ENCODE results near the gene LFNG. TPM values are rescaled to one million over a fixed set of nuclear protein-coding genes. Genes with fewer than 3 reads are reported as not detected.

The LFNG gene
- total RNA-seq, 5 donors from 2014 or later (not counting 1 experiment from before 2014, with no cell fraction given) = 110 to 198 (median 182) TPM

DNA sequence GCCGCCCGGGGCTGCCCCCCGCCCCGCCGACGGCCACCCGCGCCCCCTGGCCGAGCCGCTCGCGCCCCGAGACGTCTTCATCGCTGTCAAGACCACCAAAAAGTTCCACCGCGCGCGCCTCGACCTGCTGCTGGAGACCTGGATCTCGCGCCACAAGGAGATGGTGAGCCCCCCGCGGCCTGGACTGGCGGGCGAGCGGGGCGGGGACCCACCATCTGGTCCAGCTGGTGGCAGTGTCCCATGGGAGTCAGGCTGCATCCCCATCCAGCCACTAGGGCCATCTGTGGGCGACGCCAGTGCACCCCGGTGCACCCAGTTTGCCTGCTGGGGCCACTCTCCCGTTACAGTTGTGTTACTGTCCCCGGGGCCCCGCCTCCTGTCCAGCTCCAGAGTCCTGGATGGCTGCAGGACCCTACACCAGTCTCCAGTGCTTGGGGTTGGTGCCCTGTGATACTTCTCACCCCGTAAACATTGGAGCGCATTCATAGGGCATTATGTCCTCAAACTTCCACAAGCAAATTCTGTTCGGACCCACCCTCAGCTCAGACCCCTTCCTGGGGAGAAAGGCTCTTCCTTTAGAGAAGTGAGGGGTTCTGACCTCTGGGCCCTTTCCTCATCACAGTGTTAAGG, 672 bp downstream of the LFNG start:
- H3K9me3 Mint-ChIP-seq = no peaks in the 10 kb centered on the region
- no peak for ATAC-seq (replicated peaks in 1 of 4)
- H3K36me3 ChIP-seq (ENCODE audit: control insufficient read depth in 2 of 2, extremely low read depth in 1 of 2, insufficient read depth in 1 of 2, low read length in 1 of 2) = peaks cover 2 to 18% of the 10 kb centered on the region in 2 donors
- H3K4me1 ChIP-seq (ENCODE audit: control insufficient read depth in 1 of 2, extremely low read depth in 1 of 2, insufficient read depth in 2 of 2, low read length in 2 of 2) = peaks cover 16 to 59% of the 10 kb centered on the region in 2 experiments
- no peaks in the 10 kb centered on the region for H3K27me3 Mint-ChIP-seq
- H3K36me3 Mint-ChIP-seq = peaks cover 13% of the 10 kb centered on the region
- peak overlapping the region; percentile 76 for H3K27ac ChIP-seq (ENCODE audit: low read length)
- peak in 3 of 35 experiments; percentile 32 to 39 (median 35) for DNase-seq
- no peaks in the 10 kb centered on the region for H3K27me3 ChIP-seq (replicated peaks in 1 of 2; ENCODE audit: control insufficient read depth in 2 of 2, extremely low read depth in 1 of 2, insufficient read depth in 2 of 2, low read length in 1 of 2)
- H3K4me3 Mint-ChIP-seq = peak overlapping the region; percentile 94 to 99 (median 97)
- ChIA-PET CTCF (interaction anchor here (0.6 to 0.7 kb wide), 3 partner anchors 10 to 57 kb away, joined by 3 to 7 read pairs (median 5); no protein-coding TSS in a partner anchor), POLR2A (no interaction called here)
- H3K4me1 Mint-ChIP-seq = peaks cover 26 to 40% (median 38%) of the 10 kb centered on the region in 3 donors
- H3K4me3 ChIP-seq (ENCODE audit: control insufficient read depth in 1 of 2, extremely low read depth in 1 of 2, low read length in 1 of 2) = peak overlapping the region; percentile 83 to 98
- H3K9me3 ChIP-seq = no peaks in the 10 kb centered on the region
- WGBS (ENCODE audit: insufficient coverage) = under 1% methylated on average over 33 of the region's 37 CpGs
- peak overlapping the region; percentile 90 to 91 for H3K27ac Mint-ChIP-seq

DNA sequence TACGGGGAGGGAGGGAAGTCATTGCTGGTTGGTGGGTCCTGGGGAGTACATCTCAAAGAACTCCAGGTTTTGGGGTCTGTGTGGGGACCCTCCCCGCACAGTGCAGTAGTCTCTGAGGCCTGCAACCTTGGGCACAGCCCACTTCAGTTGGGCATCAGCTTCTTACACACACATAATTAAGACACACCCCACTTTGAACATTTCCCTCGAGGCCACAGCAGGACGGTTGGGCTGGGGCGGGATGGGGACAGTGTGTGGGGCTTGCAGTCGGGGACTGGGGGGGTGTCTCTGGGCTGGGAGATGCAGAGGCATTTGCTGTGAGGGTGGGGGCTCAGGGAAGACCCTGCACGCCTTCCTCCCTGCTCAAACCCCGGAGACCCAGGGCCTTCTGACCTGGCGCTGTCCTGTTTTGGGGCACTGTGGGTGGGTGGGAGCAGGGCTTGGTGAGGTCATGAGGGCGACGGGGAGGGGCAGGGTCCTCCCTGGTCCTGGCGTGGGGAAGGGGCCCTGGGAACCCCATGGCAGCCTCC, 1.3 kb downstream of the LFNG start:
- Histone ChIP-seq H3K27me3 (replicated peaks in 1 of 2; ENCODE audit: control insufficient read depth in 2 of 2, extremely low read depth in 1 of 2, insufficient read depth in 2 of 2, low read length in 1 of 2) (no peaks in the 10 kb centered on the region), H3K9me3 (no peaks in the 10 kb centered on the region), H3K4me3 (ENCODE audit: control insufficient read depth in 1 of 2, extremely low read depth in 1 of 2, low read length in 1 of 2) (peak overlapping the region; percentile 83 to 98), H3K27ac (ENCODE audit: low read length) (peak overlapping the region; percentile 76), H3K4me1 (ENCODE audit: control insufficient read depth in 1 of 2, extremely low read depth in 1 of 2, insufficient read depth in 2 of 2, low read length in 2 of 2) (peaks cover 18 to 65% of the 10 kb centered on the region in 2 experiments), H3K36me3 (ENCODE audit: control insufficient read depth in 2 of 2, extremely low read depth in 1 of 2, insufficient read depth in 1 of 2, low read length in 1 of 2) (peaks cover 5 to 23% of the 10 kb centered on the region in 2 donors)
- ChIA-PET CTCF (interaction anchor here in 1 of 2 donors (0.7 kb wide), 1 partner anchor 10 kb away, joined by 7 read pairs; no protein-coding TSS in a partner anchor), POLR2A (no interaction called here)
- Mint-ChIP-seq H3K36me3 (peaks cover 15% of the 10 kb centered on the region), H3K4me1 (peaks cover 28 to 44% (median 40%) of the 10 kb centered on the region in 3 donors), H3K4me3 (peak overlapping the region; percentile 94 to 99 (median 97)), H3K27ac (peak overlapping the region; percentile 90 to 91), H3K9me3 (no peaks in the 10 kb centered on the region), H3K27me3 (no peaks in the 10 kb centered on the region)
- WGBS (ENCODE audit: insufficient coverage) = 2% methylated on average over 5 of the region's 12 CpGs
- no peak for DNase-seq
- no peak for ATAC-seq (replicated peaks in 1 of 4)

DNA sequence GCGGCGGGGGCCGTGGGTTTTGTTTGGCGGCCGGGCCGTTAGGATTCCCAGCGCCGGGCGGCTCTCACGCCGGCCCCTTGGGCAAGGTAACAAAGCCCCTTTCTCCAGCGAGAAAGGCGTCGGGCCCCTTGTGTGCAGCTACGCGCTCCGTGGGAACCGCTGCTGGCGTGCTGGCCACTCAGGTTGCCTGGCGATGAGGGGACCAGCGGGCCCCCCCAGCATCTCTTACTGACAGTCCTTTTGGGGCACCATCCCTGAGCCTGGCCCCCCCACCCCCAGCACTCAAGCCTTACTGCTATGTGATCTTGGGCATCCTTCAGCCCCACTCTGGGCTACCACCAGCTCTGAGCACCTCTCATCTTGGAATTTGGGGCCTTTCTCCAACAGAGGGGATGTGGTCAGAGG, 1.8 kb downstream of the LFNG start:
- ATAC-seq (replicated peaks in 1 of 4) (no peak), DNase-seq (peak in 1 of 35 experiments; percentile 28)
- POLR2A ChIA-PET = interaction anchor here in 1 of 2 donors (1.5 kb wide), 1 partner anchor 13 kb away, joined by 4 read pairs; no protein-coding TSS in a partner anchor
- Histone ChIP-seq H3K4me3 (ENCODE audit: control insufficient read depth in 1 of 2, extremely low read depth in 1 of 2, low read length in 1 of 2) (peak overlapping the region; percentile 83 to 98), H3K36me3 (ENCODE audit: control insufficient read depth in 2 of 2, extremely low read depth in 1 of 2, insufficient read depth in 1 of 2, low read length in 1 of 2) (peaks cover 5 to 29% of the 10 kb centered on the region in 2 donors), H3K27me3 (replicated peaks in 1 of 2; ENCODE audit: control insufficient read depth in 2 of 2, extremely low read depth in 1 of 2, insufficient read depth in 2 of 2, low read length in 1 of 2) (no peaks in the 10 kb centered on the region), H3K4me1 (ENCODE audit: control insufficient read depth in 1 of 2, extremely low read depth in 1 of 2, insufficient read depth in 2 of 2, low read length in 2 of 2) (peaks cover 18 to 70% of the 10 kb centered on the region in 2 experiments), H3K27ac (ENCODE audit: low read length) (peak overlapping the region; percentile 76), H3K9me3 (no peaks in the 10 kb centered on the region)
- 2% methylated on average over 14 of the region's 21 CpGs for WGBS (ENCODE audit: insufficient coverage)
- Mint-ChIP-seq H3K9me3 (no peaks in the 10 kb centered on the region), H3K27ac (peak overlapping the region; percentile 91 to 94), H3K4me3 (peak overlapping the region; percentile 94 to 99 (median 97)), H3K27me3 (no peaks in the 10 kb centered on the region), H3K4me1 (peaks cover 33 to 49% (median 45%) of the 10 kb centered on the region in 3 donors), H3K36me3 (peaks cover 16% of the 10 kb centered on the region)
- CTCF ChIA-PET = no interaction called here

- no peaks in the 10 kb centered on the region for H3K27me3 Mint-ChIP-seq
- H3K27me3 ChIP-seq (replicated peaks in 1 of 2; ENCODE audit: control insufficient read depth in 2 of 2, extremely low read depth in 1 of 2, insufficient read depth in 2 of 2, low read length in 1 of 2) = no peaks in the 10 kb centered on the region
- peak overlapping the region; percentile 83 to 98 for H3K4me3 ChIP-seq (ENCODE audit: control insufficient read depth in 1 of 2, extremely low read depth in 1 of 2, low read length in 1 of 2)
- H3K9me3 ChIP-seq = no peaks in the 10 kb centered on the region
- peak in 34 of 35 experiments; percentile 35 to 87 (median 66) for DNase-seq
- CTCF ChIA-PET = no interaction called here
- H3K4me1 ChIP-seq (ENCODE audit: control insufficient read depth in 1 of 2, extremely low read depth in 1 of 2, insufficient read depth in 2 of 2, low read length in 2 of 2) = peaks cover 21 to 77% of the 10 kb centered on the region in 2 experiments
- peak overlapping the region; percentile 91 to 94 for H3K27ac Mint-ChIP-seq
- peaks cover 8 to 36% of the 10 kb centered on the region in 2 donors for H3K36me3 ChIP-seq (ENCODE audit: control insufficient read depth in 2 of 2, extremely low read depth in 1 of 2, insufficient read depth in 1 of 2, low read length in 1 of 2)
- peaks cover 16% of the 10 kb centered on the region for H3K36me3 Mint-ChIP-seq
- POLR2A ChIA-PET = interaction anchor here in 1 of 2 donors (1.5 kb wide), 1 partner anchor 14 kb away, joined by 4 read pairs; no protein-coding TSS in a partner anchor
- H3K9me3 Mint-ChIP-seq = no peaks in the 10 kb centered on the region
- 2% methylated on average over 11 of the region's 17 CpGs for WGBS (ENCODE audit: insufficient coverage)
- H3K27ac ChIP-seq (ENCODE audit: low read length) = peak overlapping the region; percentile 76
- peak; percentile 22 to 40 (median 27) for ATAC-seq (replicated peaks in 1 of 4)
- H3K4me1 Mint-ChIP-seq = peaks cover 39 to 56% (median 49%) of the 10 kb centered on the region in 3 donors
- peak overlapping the region; percentile 94 to 99 (median 97) for H3K4me3 Mint-ChIP-seq
Observed at GRCh38 chr7:2521952-2522591, 2.5 kb downstream of the LFNG start.

- Mint-ChIP-seq H3K4me3 (peak overlapping the region; percentile 94 to 99 (median 97)), H3K9me3 (no peaks in the 10 kb centered on the region), H3K27ac (peak overlapping the region; percentile 91 to 94), H3K36me3 (peaks cover 20% of the 10 kb centered on the region), H3K27me3 (no peaks in the 10 kb centered on the region), H3K4me1 (peaks cover 44 to 56% (median 51%) of the 10 kb centered on the region in 3 donors)
- peaks cover 27 to 79% of the 10 kb centered on the region in 2 experiments for H3K4me1 ChIP-seq (ENCODE audit: control insufficient read depth in 1 of 2, extremely low read depth in 1 of 2, insufficient read depth in 2 of 2, low read length in 2 of 2)
- WGBS (ENCODE audit: insufficient coverage) = 18% methylated on average over 16 of the region's 19 CpGs
- DNase-seq (peak in 3 of 35 experiments; percentile 22 to 45 (median 33)), ATAC-seq (replicated peaks in 1 of 4) (no peak)
- H3K4me3 ChIP-seq (ENCODE audit: control insufficient read depth in 1 of 2, extremely low read depth in 1 of 2, low read length in 1 of 2) = peak overlapping the region; percentile 83 to 98
- ChIA-PET POLR2A (interaction anchor here in 1 of 2 donors (1.5 kb wide), 1 partner anchor 14 kb away, joined by 4 read pairs; no protein-coding TSS in a partner anchor), CTCF (no interaction called here)
- H3K27me3 ChIP-seq (replicated peaks in 1 of 2; ENCODE audit: control insufficient read depth in 2 of 2, extremely low read depth in 1 of 2, insufficient read depth in 2 of 2, low read length in 1 of 2) = no peaks in the 10 kb centered on the region
- H3K36me3 ChIP-seq (ENCODE audit: control insufficient read depth in 2 of 2, extremely low read depth in 1 of 2, insufficient read depth in 1 of 2, low read length in 1 of 2) = peaks cover 11 to 43% of the 10 kb centered on the region in 2 donors
- H3K27ac ChIP-seq (ENCODE audit: low read length) = peak overlapping the region; percentile 76
- H3K9me3 ChIP-seq = no peaks in the 10 kb centered on the region
Observed at GRCh38 chr7:2522780-2523433, 3.3 kb downstream of the LFNG start.
